ENCODE data around the gene ETS2.

Gene ETS2

DNA sequence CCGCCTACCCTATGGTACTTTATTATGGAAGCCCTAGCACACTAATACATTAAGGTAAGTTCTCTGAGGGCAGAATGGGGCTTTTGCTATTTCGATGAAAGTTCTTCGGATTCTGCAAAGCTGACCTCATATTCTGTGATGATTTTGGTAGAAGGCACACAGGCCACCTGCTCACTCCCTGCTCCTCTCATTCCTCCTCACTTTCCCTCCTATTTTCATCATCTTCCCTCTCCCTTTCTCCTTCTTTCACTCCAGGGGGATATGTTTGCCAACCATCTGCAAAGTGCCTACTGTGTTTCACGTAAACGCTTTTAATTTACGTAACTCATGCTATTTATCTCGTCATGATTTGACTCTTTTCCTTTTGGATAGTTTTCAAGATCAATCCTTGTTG, 45.0 kb upstream of the ETS2 start:
- H3K27me3 Mint-ChIP-seq (ENCODE audit: low read depth), result peaks cover 11% of the 10 kb centered on the region
- H3K27ac Mint-ChIP-seq, result peak overlapping the region in 1 of 3 experiments; percentile 16
- TF ChIP-seq, protein P1, sequence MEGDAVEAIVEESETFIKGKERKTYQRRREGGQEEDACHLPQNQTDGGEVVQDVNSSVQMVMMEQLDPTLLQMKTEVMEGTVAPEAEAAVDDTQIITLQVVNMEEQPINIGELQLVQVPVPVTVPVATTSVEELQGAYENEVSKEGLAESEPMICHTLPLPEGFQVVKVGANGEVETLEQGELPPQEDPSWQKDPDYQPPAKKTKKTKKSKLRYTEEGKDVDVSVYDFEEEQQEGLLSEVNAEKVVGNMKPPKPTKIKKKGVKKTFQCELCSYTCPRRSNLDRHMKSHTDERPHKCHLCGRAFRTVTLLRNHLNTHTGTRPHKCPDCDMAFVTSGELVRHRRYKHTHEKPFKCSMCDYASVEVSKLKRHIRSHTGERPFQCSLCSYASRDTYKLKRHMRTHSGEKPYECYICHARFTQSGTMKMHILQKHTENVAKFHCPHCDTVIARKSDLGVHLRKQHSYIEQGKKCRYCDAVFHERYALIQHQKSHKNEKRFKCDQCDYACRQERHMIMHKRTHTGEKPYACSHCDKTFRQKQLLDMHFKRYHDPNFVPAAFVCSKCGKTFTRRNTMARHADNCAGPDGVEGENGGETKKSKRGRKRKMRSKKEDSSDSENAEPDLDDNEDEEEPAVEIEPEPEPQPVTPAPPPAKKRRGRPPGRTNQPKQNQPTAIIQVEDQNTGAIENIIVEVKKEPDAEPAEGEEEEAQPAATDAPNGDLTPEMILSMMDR (IDR thresholded peaks at IDR 0.05; ENCODE audit: unreplicated experiment in 3 of 3), result no peak
- peaks cover 46% of the 10 kb centered on the region for H3K4me1 Mint-ChIP-seq
- peak overlapping the region in 2 of 3 experiments; percentile 38 to 75 for H3K4me3 Mint-ChIP-seq
- peaks cover 3% of the 10 kb centered on the region for H3K9me3 Mint-ChIP-seq
- H3K36me3 Mint-ChIP-seq (ENCODE audit: low read depth), result no peaks in the 10 kb centered on the region

DNA sequence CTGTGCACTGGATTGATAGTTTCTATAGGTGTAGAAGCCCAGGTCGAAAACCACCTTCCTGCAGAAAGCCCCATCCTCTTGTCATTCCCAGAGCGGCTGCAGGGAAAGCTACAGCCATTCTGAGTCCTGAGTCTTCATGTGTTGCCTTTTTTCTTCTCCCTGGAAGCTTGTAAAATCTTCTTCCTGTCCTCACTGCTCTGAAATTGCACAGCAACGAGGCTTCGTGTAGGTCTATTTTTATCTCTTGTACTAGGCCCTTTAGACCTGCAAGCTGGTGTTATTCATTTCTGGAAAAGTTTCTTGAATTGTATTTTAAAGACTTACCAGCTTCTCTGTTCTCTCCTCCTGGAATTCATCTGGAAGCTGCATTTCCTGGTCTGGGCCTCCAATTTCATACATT, 44.2 kb upstream of the ETS2 start:
- Mint-ChIP-seq H3K27me3 (ENCODE audit: low read depth) (peaks cover 17% of the 10 kb centered on the region), H3K4me1 (peaks cover 42% of the 10 kb centered on the region), H3K9me3 (peaks cover 9% of the 10 kb centered on the region), H3K27ac (peak overlapping the region in 2 of 3 experiments; percentile 12 to 44), H3K4me3 (peak overlapping the region in 2 of 3 experiments; percentile 58 to 79), H3K36me3 (ENCODE audit: low read depth) (no peaks in the 10 kb centered on the region)
- TF ChIP-seq, protein P1 (IDR thresholded peaks at IDR 0.05; ENCODE audit: unreplicated experiment in 3 of 3), result no peak

DNA sequence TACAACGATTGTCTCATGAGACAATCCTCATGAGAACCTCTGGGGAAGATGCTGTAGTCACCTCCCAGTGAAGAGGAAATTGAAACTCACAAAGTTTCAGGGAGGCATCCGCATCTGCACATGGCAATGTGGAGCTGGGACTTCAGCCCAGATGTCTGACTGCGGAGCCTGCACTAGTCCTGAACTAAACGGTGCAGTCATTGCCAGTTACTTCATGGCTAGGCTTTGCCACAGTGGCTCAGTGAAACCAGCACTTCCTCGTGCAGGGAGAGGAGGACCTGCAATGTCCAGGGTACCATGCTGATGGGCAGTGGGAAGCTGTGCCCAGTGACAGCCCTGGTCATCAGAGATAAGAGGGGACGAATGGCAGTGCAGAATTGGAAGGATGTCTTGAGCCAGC, 40.7 kb upstream of the ETS2 start:
- no peak overlapping the region for H3K4me3 Mint-ChIP-seq
- TF ChIP-seq, protein P1 (IDR thresholded peaks at IDR 0.05; ENCODE audit: unreplicated experiment in 3 of 3), result no peak
- peaks cover 9% of the 10 kb centered on the region for H3K27me3 Mint-ChIP-seq (ENCODE audit: low read depth)
- no peaks in the 10 kb centered on the region for H3K36me3 Mint-ChIP-seq (ENCODE audit: low read depth)
- H3K4me1 Mint-ChIP-seq, result peaks cover 38% of the 10 kb centered on the region
- H3K9me3 Mint-ChIP-seq, result peaks cover 9% of the 10 kb centered on the region
- H3K27ac Mint-ChIP-seq, result no peak overlapping the region

DNA sequence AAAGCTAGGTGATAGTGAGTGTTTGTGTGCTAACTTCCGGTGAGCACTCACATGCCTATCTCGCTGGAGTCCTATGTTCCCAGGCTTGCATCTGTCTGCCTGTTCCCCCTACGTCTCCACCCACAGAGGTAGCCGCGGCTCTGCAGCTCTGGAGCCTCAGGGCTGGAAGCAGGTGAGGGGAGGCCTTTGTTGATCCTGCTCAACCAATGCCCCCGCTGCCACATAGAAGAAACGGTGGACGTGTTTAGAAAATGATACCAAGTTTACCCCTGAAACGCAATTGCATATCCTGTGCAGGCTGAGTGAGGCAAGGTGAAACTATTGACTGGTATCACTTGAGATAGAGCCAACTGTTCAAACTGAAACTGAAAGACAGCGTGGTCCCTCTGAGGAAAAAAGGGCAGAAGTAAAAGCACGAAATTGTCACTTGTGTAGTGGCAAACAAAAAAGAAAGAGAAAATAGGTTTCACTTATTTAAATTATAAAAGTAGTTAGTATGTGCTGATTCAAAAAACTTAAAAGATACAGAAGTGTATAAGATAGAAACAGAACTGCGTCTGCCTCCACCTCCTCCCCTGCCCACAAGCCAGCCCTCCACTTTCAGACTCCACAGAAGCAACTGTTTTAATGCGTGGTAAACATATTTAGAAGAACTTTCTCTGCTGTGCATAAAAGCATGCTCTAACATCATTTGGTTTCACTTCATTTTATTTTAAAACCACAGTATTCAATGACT, 38.6 kb upstream of the ETS2 start:
- Mint-ChIP-seq H3K36me3 (ENCODE audit: low read depth) (no peaks in the 10 kb centered on the region), H3K4me3 (no peak overlapping the region), H3K27me3 (ENCODE audit: low read depth) (peaks cover 9% of the 10 kb centered on the region), H3K27ac (no peak overlapping the region), H3K4me1 (peaks cover 29% of the 10 kb centered on the region), H3K9me3 (peaks cover 9% of the 10 kb centered on the region)
- TF ChIP-seq, protein P1 (IDR thresholded peaks at IDR 0.05; ENCODE audit: unreplicated experiment in 3 of 3), result no peak

DNA sequence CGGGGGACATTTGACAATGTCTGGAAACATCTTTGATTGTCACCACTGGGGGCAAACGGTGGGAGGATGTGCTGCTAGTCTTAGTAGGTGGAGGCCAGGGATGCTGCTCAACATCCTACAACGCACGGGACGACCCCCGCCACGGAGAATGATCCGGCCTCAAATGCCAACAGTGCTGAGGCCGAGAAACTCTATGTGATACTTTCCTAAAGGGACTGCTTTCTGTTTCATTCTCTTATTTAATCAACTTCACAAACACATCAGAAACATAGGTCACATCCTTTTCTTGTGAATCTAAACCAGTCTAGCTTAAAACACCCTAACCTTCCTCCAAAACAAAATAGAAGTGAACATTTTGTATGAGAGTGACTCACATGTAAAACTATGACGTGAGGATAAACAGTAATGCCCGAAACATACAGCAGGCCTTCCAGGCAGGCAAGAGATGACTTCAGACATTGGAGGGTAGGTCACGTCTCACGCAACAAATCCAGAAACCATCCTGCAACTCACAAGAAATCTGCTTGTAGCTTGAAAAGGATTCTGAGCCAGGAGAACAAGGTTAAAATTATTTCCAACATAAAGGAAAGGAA, 37.2 kb upstream of the ETS2 start:
- Mint-ChIP-seq H3K4me3 (no peak overlapping the region), H3K4me1 (peaks cover 39% of the 10 kb centered on the region), H3K9me3 (peaks cover 9% of the 10 kb centered on the region), H3K36me3 (ENCODE audit: low read depth) (no peaks in the 10 kb centered on the region), H3K27me3 (ENCODE audit: low read depth) (peaks cover 7% of the 10 kb centered on the region), H3K27ac (no peak overlapping the region)
- TF ChIP-seq, protein P1 (IDR thresholded peaks at IDR 0.05; ENCODE audit: unreplicated experiment in 3 of 3), result no peak
